HFFc6 (cell line): ENCODE measurements around the gene C16orf82. TPM values are rescaled to one million over a fixed set of nuclear protein-coding genes. Genes with fewer than 3 reads are reported as not detected.

Source experiments
- DNase-seq: peaks from one replicate; pipeline ENCODE4 v3.0.0-alpha.2; 2018
- H3K27ac Mint-ChIP-seq: 2 replicates; pipeline ENCODE4 v1.8.0; 2020; ENCODE audit warnings: mild to moderate bottlenecking, mixed read lengths
- H3K27me3 Mint-ChIP-seq: 2 replicates; pipeline ENCODE4 v1.8.0; 2021; ENCODE audit warnings: mild to moderate bottlenecking, moderate library complexity, mixed read lengths; ENCODE audit not compliant: insufficient read depth
- H3K36me3 Mint-ChIP-seq: 2 replicates; pipeline ENCODE4 v1.8.0; 2021; ENCODE audit warnings: low read depth, mixed read lengths
- H3K4me1 Mint-ChIP-seq: 2 replicates; pipeline ENCODE4 v1.8.0; 2020; ENCODE audit warnings: low read depth, mixed read lengths
- H3K4me3 Mint-ChIP-seq: 2 replicates; pipeline ENCODE4 v1.8.0; 2020; ENCODE audit warnings: mild to moderate bottlenecking, moderate library complexity, mixed read lengths
- H3K9me3 Mint-ChIP-seq: 2 replicates; pipeline ENCODE4 v1.8.0; 2020; ENCODE audit warnings: mild to moderate bottlenecking, mixed read lengths
- CTCF ChIP-seq: fragments of 200-600 bp; sonication (generic); IDR thresholded peaks from 2 replicates; pipeline ENCODE4 v1.5.0; 2021; ENCODE audit warnings: antibody characterized with exemption, mild to moderate bottlenecking
- total RNA-seq, 6 experiments: library from RNA; stranded (reverse); fragmentation: NEBNext Ultra II Directional; extraction: Animal tissue kit (Norgen Biotek cat#: 25700); gene quantifications; 2 replicates in 1 of 6; 3 replicates in 5 of 6; pipeline ENCODE4 v1.2.3, GENCODE V29; 2021

The C16orf82 gene
- total RNA-seq, 6 experiments from 2014 or later: not detected

GRCh38 chr16:27088216-27088615, 21.5 kb downstream of the C16orf82 start:
- Mint-ChIP-seq H3K9me3 (no peaks in the 10 kb centered on the region), H3K27me3 (peaks cover 11% of the 10 kb centered on the region), H3K4me3 (no peak overlapping the region), H3K36me3 (no peaks in the 10 kb centered on the region), H3K4me1 (no peaks in the 10 kb centered on the region), H3K27ac (no peak overlapping the region)
- no peak for DNase-seq
- TF ChIP-seq CTCF: no peak

GRCh38 chr16:27096375-27096774, 29.6 kb downstream of the C16orf82 start:
- H3K9me3 Mint-ChIP-seq: no peaks in the 10 kb centered on the region
- H3K27me3 Mint-ChIP-seq: peaks cover 13% of the 10 kb centered on the region
- TF ChIP-seq CTCF: no peak
- H3K4me1 Mint-ChIP-seq: no peaks in the 10 kb centered on the region
- H3K36me3 Mint-ChIP-seq: no peaks in the 10 kb centered on the region
- no peak overlapping the region for H3K27ac Mint-ChIP-seq
- DNase-seq: no peak
- H3K4me3 Mint-ChIP-seq: no peak overlapping the region

GRCh38 chr16:27097800-27098230, 31.1 kb downstream of the C16orf82 start:
- Mint-ChIP-seq H3K4me3 (no peak overlapping the region), H3K27me3 (peaks cover 9% of the 10 kb centered on the region), H3K4me1 (no peaks in the 10 kb centered on the region), H3K27ac (no peak overlapping the region), H3K9me3 (no peaks in the 10 kb centered on the region), H3K36me3 (no peaks in the 10 kb centered on the region)
- DNase-seq: no peak
- no peak for TF ChIP-seq CTCF

GRCh38 chr16:27098366-27099049, 31.8 kb downstream of the C16orf82 start:
- H3K4me3 Mint-ChIP-seq: no peak overlapping the region
- peaks cover 8% of the 10 kb centered on the region for H3K27me3 Mint-ChIP-seq
- no peaks in the 10 kb centered on the region for H3K4me1 Mint-ChIP-seq
- no peak for DNase-seq
- H3K9me3 Mint-ChIP-seq: no peaks in the 10 kb centered on the region
- no peak for TF ChIP-seq CTCF
- no peak overlapping the region for H3K27ac Mint-ChIP-seq
- H3K36me3 Mint-ChIP-seq: no peaks in the 10 kb centered on the region

- no peak overlapping the region for H3K27ac Mint-ChIP-seq
- H3K4me3 Mint-ChIP-seq: no peak overlapping the region
- no peak for DNase-seq
- no peaks in the 10 kb centered on the region for H3K4me1 Mint-ChIP-seq
- no peaks in the 10 kb centered on the region for H3K36me3 Mint-ChIP-seq
- no peak for TF ChIP-seq CTCF
- no peaks in the 10 kb centered on the region for H3K9me3 Mint-ChIP-seq
- H3K27me3 Mint-ChIP-seq: peaks cover 2% of the 10 kb centered on the region
Measured at GRCh38 chr16:27102701-27103575, 36.2 kb downstream of the C16orf82 start.
